Posterior cingulate gyrus (tissue), 11 donors: ENCODE results near the gene HOXB1.
"Not testable (repeated sequence)": the region's sequence is repeated elsewhere in the genome, so short reads cannot be mapped to it uniquely, and the experiment has no call there.

Source experiments
- DNase-seq, 10 donors: peaks; one replicate each; pipeline versions ENCODE4 v3.0.0 to v3.0.0-alpha.2; 2020 to 2021; ENCODE audit warnings: mixed read lengths in 3 of 10
- intact Hi-C: fragments of 100-400 bp; cut with DNase I; formaldehyde crosslinking; loops from one replicate; pipeline ENCODE4 v1.15.1; 2023

Gene HOXB1

GRCh38 chr17:48526608-48527546, 3.9 kb downstream of the HOXB1 start:
- peak in 1 of 10 donors; percentile 52 for DNase-seq
- intact Hi-C loops, result no loop called here

- intact Hi-C loops, result no loop called here
- no peak for DNase-seq
Observed at GRCh38 chr17:48523010-48523409, 7.8 kb downstream of the HOXB1 start.

- intact Hi-C loops, result no loop called here
- DNase-seq, result no peak
Observed at GRCh38 chr17:48522031-48522653, 8.7 kb downstream of the HOXB1 start.

- DNase-seq, result no peak
- intact Hi-C loops, result no loop called here
Observed at GRCh38 chr17:48520631-48521079, 10.2 kb downstream of the HOXB1 start.

GRCh38 chr17:48519427-48519826, 11.4 kb downstream of the HOXB1 start:
- intact Hi-C loops, result no loop called here
- DNase-seq, result no peak

- intact Hi-C loops, result no loop called here
- no peak for DNase-seq
Observed at GRCh38 chr17:48517478-48517877, 13.3 kb downstream of the HOXB1 start.

- no peak for DNase-seq
- intact Hi-C loops, result no loop called here
Observed at GRCh38 chr17:48515925-48516900, 14.6 kb downstream of the HOXB1 start.

GRCh38 chr17:48514477-48514876, 16.3 kb downstream of the HOXB1 start:
- intact Hi-C loops, result no loop called here
- DNase-seq, result no peak

- intact Hi-C loops, result no loop called here
- DNase-seq, result no peak
Observed at GRCh38 chr17:48513666-48514455, 16.9 kb downstream of the HOXB1 start.

- DNase-seq, result no peak
- intact Hi-C loops, result no loop called here
Observed at GRCh38 chr17:48513097-48513496, 17.7 kb downstream of the HOXB1 start.

GRCh38 chr17:48510761-48511604, 19.8 kb downstream of the HOXB1 start:
- intact Hi-C loops, result no loop called here
- no peak for DNase-seq

GRCh38 chr17:48510381-48510760, 20.4 kb downstream of the HOXB1 start:
- no peak for DNase-seq
- intact Hi-C loops, result no loop called here

- DNase-seq, intact Hi-C loops: not testable (repeated sequence)
Observed at GRCh38 chr17:48509708-48510107, 21.1 kb downstream of the HOXB1 start.

GRCh38 chr17:48506246-48506645, 24.6 kb downstream of the HOXB1 start:
- DNase-seq, result no peak
- intact Hi-C loops, result no loop called here

GRCh38 chr17:48505788-48506187, 25.0 kb downstream of the HOXB1 start:
- intact Hi-C loops, result no loop called here
- DNase-seq, result no peak

- DNase-seq, result no peak
- intact Hi-C loops, result no loop called here
Observed at GRCh38 chr17:48504953-48505352, 25.9 kb downstream of the HOXB1 start.

- intact Hi-C loops, result no loop called here
- DNase-seq, result no peak
Observed at GRCh38 chr17:48503747-48504146, 27.1 kb downstream of the HOXB1 start.

- intact Hi-C loops, result no loop called here
- DNase-seq, result no peak
Observed at GRCh38 chr17:48502901-48503300, 27.9 kb downstream of the HOXB1 start.

GRCh38 chr17:48502312-48502711, 28.5 kb downstream of the HOXB1 start:
- intact Hi-C loops, result no loop called here

More at GRCh38 chr17:48502312-48502711, 28.5 kb downstream of the HOXB1 start:
- DNase-seq, result no peak
